CD4-positive, alpha-beta T cell treated with Interleukin-4 for 4 hours (primary cell): ENCODE data around the gene LMF1.
"Not testable (repeated sequence)": the region's sequence is repeated elsewhere in the genome, so short reads cannot be mapped to it uniquely, and the experiment has no call there.

Source experiments
- DNase-seq: peaks from one replicate; pipeline ENCODE4 v3.0.0-alpha.2; 2020

Gene LMF1

GRCh38 chr16:821751-822150 lies 149.0 kb downstream of the LMF1 start:
- no peak for DNase-seq

- no peak for DNase-seq
Measured at GRCh38 chr16:820748-821147, 150.0 kb downstream of the LMF1 start.

GRCh38 chr16:820044-820408 lies 150.8 kb downstream of the LMF1 start:
- DNase-seq = not testable (repeated sequence)

- DNase-seq = peak; percentile 4
Measured at GRCh38 chr16:819336-820043, 151.3 kb downstream of the LMF1 start.

GRCh38 chr16:818592-818991 lies 152.2 kb downstream of the LMF1 start:
- no peak for DNase-seq

GRCh38 chr16:818132-818531 lies 152.7 kb downstream of the LMF1 start:
- DNase-seq = no peak

GRCh38 chr16:817001-817906 lies 153.5 kb downstream of the LMF1 start:
- no peak for DNase-seq

- no peak for DNase-seq
Measured at GRCh38 chr16:815861-816260, 154.9 kb downstream of the LMF1 start.

- no peak for DNase-seq
Measured at GRCh38 chr16:814974-815373, 155.8 kb downstream of the LMF1 start.

- no peak for DNase-seq
Measured at GRCh38 chr16:813916-814412, 156.8 kb downstream of the LMF1 start.

GRCh38 chr16:813204-813915 lies 157.4 kb downstream of the LMF1 start:
- DNase-seq = peak; percentile 4

- DNase-seq = no peak
Measured at GRCh38 chr16:808085-808386, 162.7 kb downstream of the LMF1 start.

- peak; percentile 78 for DNase-seq
Measured at GRCh38 chr16:807347-808084, 163.3 kb downstream of the LMF1 start.

- DNase-seq = no peak
Measured at GRCh38 chr16:805474-805873, 165.3 kb downstream of the LMF1 start.

- no peak for DNase-seq
Measured at GRCh38 chr16:804193-805048, 166.4 kb downstream of the LMF1 start.

GRCh38 chr16:803754-804080 lies 167.1 kb downstream of the LMF1 start:
- no peak for DNase-seq
